ENCODE data around the gene KCNJ4. TPM values are rescaled to one million over a fixed set of nuclear protein-coding genes. Genes with fewer than 3 reads are reported as not detected.

Gene KCNJ4
- polyA plus RNA-seq, 2 of the 4 experiments (the other 2 are of a cell fraction) = 0.12 TPM; not detected in 1

DNA sequence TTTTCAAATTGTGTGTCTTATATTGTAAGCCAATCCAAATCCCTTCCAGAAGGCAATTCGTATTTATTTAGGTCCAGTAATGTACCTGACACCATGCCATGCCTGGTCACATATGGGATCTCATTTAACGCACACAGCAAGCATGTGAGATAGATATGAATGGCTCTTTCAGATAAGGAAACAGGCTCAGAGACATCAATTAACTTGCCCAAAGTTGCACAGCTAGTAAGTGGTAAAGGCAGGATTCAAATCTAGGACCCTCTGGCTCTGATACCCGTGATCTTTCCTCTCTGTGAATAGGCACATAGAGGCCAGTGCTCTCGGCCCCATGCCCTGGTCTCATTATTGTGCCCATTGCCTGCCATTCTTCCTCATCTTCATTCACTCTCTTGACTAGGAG lies 34.3 kb downstream of the KCNJ4 start:
- CTCF ChIA-PET = no interaction called here
- Histone ChIP-seq H3K9me3 (no peaks in the 10 kb centered on the region), H3K27ac (no peak overlapping the region), H3K4me3 (no peak overlapping the region), H3K4me2 (no peak overlapping the region), H3K4me1 (no peaks in the 10 kb centered on the region)
- DNase-seq (ENCODE audit: low read depth in 1 of 2, low spot score in 1 of 2) (no peak), FAIRE-seq (no peak), ATAC-seq (no peak)
- POLR2A ChIA-PET = no interaction called here
- WGBS (ENCODE audit: missing lambda C conversion rate) = 74% methylated on average over 4 of the region's 4 CpGs
- no peak for TF ChIP-seq EP300 (IDR thresholded peaks at IDR 0.05)
- TF ChIP-seq ZFP36 (IDR thresholded peaks at IDR 0.05; ENCODE audit: borderline replicate concordance, partially characterized antibody) = peak; percentile 29

DNA sequence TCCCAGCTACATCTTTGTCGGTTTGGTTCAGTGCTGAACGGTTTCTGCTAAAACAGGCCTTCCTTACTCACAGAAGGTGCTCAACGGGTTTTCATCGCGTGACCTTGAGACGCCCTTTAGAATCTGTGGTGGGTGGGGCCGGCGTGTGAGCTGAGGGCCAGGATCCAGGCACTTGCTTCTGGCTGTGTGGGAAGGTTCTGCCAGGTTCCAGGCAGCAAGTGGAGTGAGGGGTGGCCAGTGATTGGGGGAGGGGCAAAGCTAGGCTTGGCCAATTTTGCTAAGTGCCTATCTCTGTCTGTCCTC lies 35.2 kb downstream of the KCNJ4 start:
- Histone ChIP-seq H3K4me2 (no peak overlapping the region), H3K9me3 (no peaks in the 10 kb centered on the region), H3K27ac (no peak overlapping the region), H3K4me1 (no peaks in the 10 kb centered on the region), H3K4me3 (no peak overlapping the region)
- CTCF ChIA-PET = interaction anchor here (0.9 to 1.5 kb wide), 2 partner anchors 13 to 74 kb away, joined by 3 read pairs; no protein-coding TSS in a partner anchor
- no peak for FAIRE-seq
- DNase-seq (ENCODE audit: low read depth in 1 of 2, low spot score in 1 of 2) = no peak
- no peak for ATAC-seq
- TF ChIP-seq RCOR1 (IDR thresholded peaks at IDR 0.05; ENCODE audit: low read depth, low read length) (no peak), HOXB13 (CRISPR knock-in tag; IDR thresholded peaks at IDR 0.05; ENCODE audit: low read depth) (no peak), KDM1A (IDR thresholded peaks at IDR 0.05; ENCODE audit: low read depth) (no peak)
- POLR2A ChIA-PET = no interaction called here
- 78% methylated on average over 8 of the region's 8 CpGs for WGBS (ENCODE audit: missing lambda C conversion rate)

DNA sequence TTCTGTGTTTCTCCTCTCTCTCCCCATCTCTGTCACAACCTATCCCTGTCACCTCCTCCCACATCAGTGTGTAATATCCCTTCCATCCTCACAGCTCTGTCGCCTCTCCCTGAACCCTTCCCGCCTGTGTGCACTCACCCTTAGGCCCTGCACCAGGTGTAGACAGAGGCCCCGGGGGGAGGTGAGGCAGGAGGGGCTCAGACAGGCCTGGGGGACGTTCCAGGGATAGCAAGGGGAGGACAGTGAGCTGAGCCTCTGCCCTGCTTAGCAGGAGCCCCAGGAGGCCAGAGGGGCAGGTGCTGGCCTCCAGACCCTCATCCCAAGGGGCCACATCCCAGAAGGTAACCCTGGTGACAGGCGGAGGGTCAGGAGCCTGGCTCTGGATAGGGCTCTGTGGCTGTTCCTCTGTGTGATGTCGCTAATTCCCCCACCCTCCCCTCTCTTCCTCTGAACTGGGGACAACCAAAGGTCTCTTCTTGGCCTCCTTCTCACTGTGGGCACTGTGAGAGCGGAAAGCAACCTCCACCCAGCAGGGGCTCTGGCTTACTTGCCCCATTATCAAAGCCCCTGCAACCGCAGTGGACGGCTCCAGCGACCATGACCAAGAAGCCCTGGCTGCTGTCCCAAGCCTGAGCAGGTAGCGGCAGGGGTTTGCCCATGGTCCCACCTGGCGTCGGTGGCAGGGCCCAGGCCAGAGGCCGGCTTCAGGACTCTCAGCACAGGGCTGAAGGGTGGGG lies 35.7 kb downstream of the KCNJ4 start:
- DNase-seq (ENCODE audit: low read depth in 1 of 2, low spot score in 1 of 2) (no peak), FAIRE-seq (no peak)
- CTCF ChIA-PET = interaction anchor here (0.9 to 1.8 kb wide), 5 partner anchors 12 to 367 kb away, joined by 3 to 5 read pairs (median 3); no protein-coding TSS in a partner anchor

DNA sequence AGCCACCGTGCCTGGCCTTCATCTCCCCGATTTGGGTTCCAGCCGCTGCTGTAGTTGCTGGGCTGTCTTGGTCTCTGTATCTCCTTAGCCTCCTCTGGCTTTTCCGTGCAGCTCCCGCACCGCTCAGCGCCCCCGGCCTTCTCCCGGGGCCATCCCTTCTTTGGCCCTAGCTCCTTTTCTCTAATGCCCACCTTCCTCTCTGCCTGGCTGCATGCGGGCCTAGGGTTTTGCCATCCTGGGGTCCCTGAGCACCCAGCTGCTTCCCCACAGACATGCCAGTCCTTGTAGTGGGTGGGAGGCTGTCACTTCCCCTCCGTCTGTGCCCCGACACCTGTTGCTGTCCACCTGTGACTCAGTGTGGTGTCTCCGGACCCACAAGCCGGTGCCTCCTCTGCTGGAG lies 36.4 kb downstream of the KCNJ4 start:
- Histone ChIP-seq H3K4me2 (no peak overlapping the region), H3K9me3 (no peaks in the 10 kb centered on the region), H3K4me1 (no peaks in the 10 kb centered on the region), H3K27ac (no peak overlapping the region), H3K4me3 (no peak overlapping the region)
- ChIA-PET POLR2A (no interaction called here), CTCF (interaction anchor here (1.1 to 1.8 kb wide), 4 partner anchors 16 to 367 kb away, joined by 3 to 5 read pairs (median 3); no protein-coding TSS in a partner anchor)
- TF ChIP-seq, protein P1, sequence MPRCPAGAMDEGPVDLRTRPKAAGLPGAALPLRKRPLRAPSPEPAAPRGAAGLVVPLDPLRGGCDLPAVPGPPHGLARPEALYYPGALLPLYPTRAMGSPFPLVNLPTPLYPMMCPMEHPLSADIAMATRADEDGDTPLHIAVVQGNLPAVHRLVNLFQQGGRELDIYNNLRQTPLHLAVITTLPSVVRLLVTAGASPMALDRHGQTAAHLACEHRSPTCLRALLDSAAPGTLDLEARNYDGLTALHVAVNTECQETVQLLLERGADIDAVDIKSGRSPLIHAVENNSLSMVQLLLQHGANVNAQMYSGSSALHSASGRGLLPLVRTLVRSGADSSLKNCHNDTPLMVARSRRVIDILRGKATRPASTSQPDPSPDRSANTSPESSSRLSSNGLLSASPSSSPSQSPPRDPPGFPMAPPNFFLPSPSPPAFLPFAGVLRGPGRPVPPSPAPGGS (IDR thresholded peaks at IDR 0.05) = no peak
- TF ChIP-seq, protein P2, sequence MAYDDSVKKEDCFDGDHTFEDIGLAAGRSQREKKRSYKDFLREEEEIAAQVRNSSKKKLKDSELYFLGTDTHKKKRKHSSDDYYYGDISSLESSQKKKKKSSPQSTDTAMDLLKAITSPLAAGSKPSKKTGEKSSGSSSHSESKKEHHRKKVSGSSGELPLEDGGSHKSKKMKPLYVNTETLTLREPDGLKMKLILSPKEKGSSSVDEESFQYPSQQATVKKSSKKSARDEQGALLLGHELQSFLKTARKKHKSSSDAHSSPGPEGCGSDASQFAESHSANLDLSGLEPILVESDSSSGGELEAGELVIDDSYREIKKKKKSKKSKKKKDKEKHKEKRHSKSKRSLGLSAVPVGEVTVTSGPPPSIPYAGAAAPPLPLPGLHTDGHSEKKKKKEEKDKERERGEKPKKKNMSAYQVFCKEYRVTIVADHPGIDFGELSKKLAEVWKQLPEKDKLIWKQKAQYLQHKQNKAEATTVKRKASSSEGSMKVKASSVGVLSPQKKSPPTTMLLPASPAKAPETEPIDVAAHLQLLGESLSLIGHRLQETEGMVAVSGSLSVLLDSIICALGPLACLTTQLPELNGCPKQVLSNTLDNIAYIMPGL (CRISPR knock-in tag; IDR thresholded peaks at IDR 0.05; ENCODE audit: borderline replicate concordance) = no peak
- TF ChIP-seq PHF8 (IDR thresholded peaks at IDR 0.05; ENCODE audit: borderline replicate concordance, low read depth) = no peak
- no peak for TF ChIP-seq MYC (IDR thresholded peaks at IDR 0.05; ENCODE audit: borderline replicate concordance, low read length)
- TF ChIP-seq ZFP36 (IDR thresholded peaks at IDR 0.05; ENCODE audit: borderline replicate concordance, partially characterized antibody) = no peak
- no peak for TF ChIP-seq FOXS1 (CRISPR knock-in tag; IDR thresholded peaks at IDR 0.05)
- no peak for TF ChIP-seq HDAC2 (IDR thresholded peaks at IDR 0.05)
- TF ChIP-seq MAZ (IDR thresholded peaks at IDR 0.05; ENCODE audit: borderline replicate concordance, low read depth, low read length) = no peak
- no peak for TF ChIP-seq CBX2 (IDR thresholded peaks at IDR 0.05; ENCODE audit: borderline replicate concordance, low read depth)
- TF ChIP-seq, protein P3, sequence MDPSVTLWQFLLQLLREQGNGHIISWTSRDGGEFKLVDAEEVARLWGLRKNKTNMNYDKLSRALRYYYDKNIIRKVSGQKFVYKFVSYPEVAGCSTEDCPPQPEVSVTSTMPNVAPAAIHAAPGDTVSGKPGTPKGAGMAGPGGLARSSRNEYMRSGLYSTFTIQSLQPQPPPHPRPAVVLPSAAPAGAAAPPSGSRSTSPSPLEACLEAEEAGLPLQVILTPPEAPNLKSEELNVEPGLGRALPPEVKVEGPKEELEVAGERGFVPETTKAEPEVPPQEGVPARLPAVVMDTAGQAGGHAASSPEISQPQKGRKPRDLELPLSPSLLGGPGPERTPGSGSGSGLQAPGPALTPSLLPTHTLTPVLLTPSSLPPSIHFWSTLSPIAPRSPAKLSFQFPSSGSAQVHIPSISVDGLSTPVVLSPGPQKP (IDR thresholded peaks at IDR 0.05; ENCODE audit: low read depth, low read length) = no peak
- FAIRE-seq = no peak
- ATAC-seq = no peak
- WGBS (ENCODE audit: missing lambda C conversion rate) = 70% methylated on average over 14 of the region's 14 CpGs
- no peak for DNase-seq (ENCODE audit: low read depth in 1 of 2, low spot score in 1 of 2)

More for the DNA sequence above, 35.7 kb downstream of the KCNJ4 start:
- no peak overlapping the region for H3K4me2 ChIP-seq
- TF ChIP-seq RFX5 (IDR thresholded peaks at IDR 0.05) (no peak), ZSCAN20 (CRISPR knock-in tag; IDR thresholded peaks at IDR 0.05) (no peak), NFE2L2 (conservative IDR thresholded peaks at IDR 0.05; ENCODE audit: low read length) (no peak), ZFP36 (IDR thresholded peaks at IDR 0.05; ENCODE audit: borderline replicate concordance, partially characterized antibody) (no peak), ESRRA (IDR thresholded peaks at IDR 0.05; ENCODE audit: borderline replicate concordance, low read length) (no peak), RNF2 (IDR thresholded peaks at IDR 0.05; ENCODE audit: borderline replicate concordance, low read depth) (no peak), HOXB13 (CRISPR knock-in tag; IDR thresholded peaks at IDR 0.05; ENCODE audit: low read depth) (no peak), NR3C1 (IDR thresholded peaks at IDR 0.05) (no peak), PHF8 (IDR thresholded peaks at IDR 0.05; ENCODE audit: borderline replicate concordance, low read depth) (no peak), KDM5A (IDR thresholded peaks at IDR 0.05) (no peak)
- TF ChIP-seq, protein P4, sequence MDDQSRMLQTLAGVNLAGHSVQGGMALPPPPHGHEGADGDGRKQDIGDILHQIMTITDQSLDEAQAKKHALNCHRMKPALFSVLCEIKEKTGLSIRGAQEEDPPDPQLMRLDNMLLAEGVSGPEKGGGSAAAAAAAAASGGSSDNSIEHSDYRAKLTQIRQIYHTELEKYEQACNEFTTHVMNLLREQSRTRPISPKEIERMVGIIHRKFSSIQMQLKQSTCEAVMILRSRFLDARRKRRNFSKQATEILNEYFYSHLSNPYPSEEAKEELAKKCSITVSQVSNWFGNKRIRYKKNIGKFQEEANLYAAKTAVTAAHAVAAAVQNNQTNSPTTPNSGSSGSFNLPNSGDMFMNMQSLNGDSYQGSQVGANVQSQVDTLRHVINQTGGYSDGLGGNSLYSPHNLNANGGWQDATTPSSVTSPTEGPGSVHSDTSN (IDR thresholded peaks at IDR 0.05) = no peak
- TF ChIP-seq, protein P2 (CRISPR knock-in tag; IDR thresholded peaks at IDR 0.05; ENCODE audit: borderline replicate concordance) = no peak
- POLR2A ChIA-PET = no interaction called here
- no peaks in the 10 kb centered on the region for H3K9me3 ChIP-seq
- H3K4me3 ChIP-seq = no peak overlapping the region
- H3K27ac ChIP-seq = no peak overlapping the region
- H3K4me1 ChIP-seq = no peaks in the 10 kb centered on the region
- no peak for ATAC-seq
- WGBS (ENCODE audit: missing lambda C conversion rate) = 90% methylated on average over 5 of the region's 14 CpGs

Data from A549 (cell line).